ENCODE measurements around the gene CDK6.
"Not testable (repeated sequence)": the region's sequence is repeated elsewhere in the genome, so short reads cannot be mapped to it uniquely, and the experiment has no call there.

Gene CDK6

GRCh38 chr7:92624298-92624996 is 211.9 kb downstream of the CDK6 start:
- DNase-seq (ENCODE audit: low read depth in 2 of 2), result no peak

- no peak for DNase-seq (ENCODE audit: low read depth in 2 of 2)
Measured at GRCh38 chr7:92623544-92623943, 212.8 kb downstream of the CDK6 start.

- no peak for DNase-seq (ENCODE audit: low read depth in 2 of 2)
Measured at GRCh38 chr7:92622685-92623084, 213.7 kb downstream of the CDK6 start.

GRCh38 chr7:92622030-92622429 is 214.3 kb downstream of the CDK6 start:
- DNase-seq (ENCODE audit: low read depth in 2 of 2), result no peak

GRCh38 chr7:92621561-92622023 is 214.8 kb downstream of the CDK6 start:
- DNase-seq (ENCODE audit: low read depth in 2 of 2), result no peak

GRCh38 chr7:92621026-92621540 is 215.3 kb downstream of the CDK6 start:
- DNase-seq (ENCODE audit: low read depth in 2 of 2), result peak; percentile 60 to 79

- no peak for DNase-seq (ENCODE audit: low read depth in 2 of 2)
Measured at GRCh38 chr7:92615861-92616260, 220.5 kb downstream of the CDK6 start.

GRCh38 chr7:92614660-92615174 is 221.7 kb downstream of the CDK6 start:
- no peak for DNase-seq (ENCODE audit: low read depth in 2 of 2)

- no peak for DNase-seq (ENCODE audit: low read depth in 2 of 2)
Measured at GRCh38 chr7:92613720-92614119, 222.7 kb downstream of the CDK6 start.

- DNase-seq (ENCODE audit: low read depth in 2 of 2), result no peak
Measured at GRCh38 chr7:92613214-92613613, 223.2 kb downstream of the CDK6 start.

- no peak for DNase-seq (ENCODE audit: low read depth in 2 of 2)
Measured at GRCh38 chr7:92612501-92612900, 223.9 kb downstream of the CDK6 start.

- no peak for DNase-seq (ENCODE audit: low read depth in 2 of 2)
Measured at GRCh38 chr7:92611735-92612134, 224.6 kb downstream of the CDK6 start.

GRCh38 chr7:92609921-92610518 is 226.4 kb downstream of the CDK6 start:
- no peak for DNase-seq (ENCODE audit: low read depth in 2 of 2)

- no peak for DNase-seq (ENCODE audit: low read depth in 2 of 2)
Measured at GRCh38 chr7:92608380-92609322, 227.7 kb downstream of the CDK6 start.

GRCh38 chr7:92606985-92607384 is 229.4 kb downstream of the CDK6 start:
- DNase-seq (ENCODE audit: low read depth in 2 of 2), result no peak

GRCh38 chr7:92604517-92604916 is 231.9 kb downstream of the CDK6 start:
- DNase-seq (ENCODE audit: low read depth in 2 of 2), result not testable (repeated sequence)

GRCh38 chr7:92603089-92603445 is 233.3 kb downstream of the CDK6 start:
- no peak for DNase-seq (ENCODE audit: low read depth in 2 of 2)

- no peak for DNase-seq (ENCODE audit: low read depth in 2 of 2)
Measured at GRCh38 chr7:92602352-92603088, 233.9 kb downstream of the CDK6 start.

- no peak for DNase-seq (ENCODE audit: low read depth in 2 of 2)
Measured at GRCh38 chr7:92598310-92598981, 237.9 kb downstream of the CDK6 start.

- no peak for DNase-seq (ENCODE audit: low read depth in 2 of 2)
Measured at GRCh38 chr7:92595281-92595680, 241.1 kb downstream of the CDK6 start.

GRCh38 chr7:92594746-92595145 is 241.6 kb downstream of the CDK6 start:
- DNase-seq (ENCODE audit: low read depth in 2 of 2), result no peak

All from stimulated activated CD4-positive, alpha-beta T cell treated with anti-CD3 and anti-CD28 coated beads, Interleukin-4, amount 100 ng/mL, for 48 hours (primary cell).